Hippocampal formation (tissue), 2 donors: ENCODE data around the gene PPIG.
"Not testable (repeated sequence)": the region's sequence is repeated elsewhere in the genome, so short reads cannot be mapped to it uniquely, and the experiment has no call there.

Experiments used
- DNase-seq, 2 donors: peaks; one replicate each; lab custom pipeline; 2025; lab: John Stamatoyannopoulos, UW

The PPIG gene

DNA sequence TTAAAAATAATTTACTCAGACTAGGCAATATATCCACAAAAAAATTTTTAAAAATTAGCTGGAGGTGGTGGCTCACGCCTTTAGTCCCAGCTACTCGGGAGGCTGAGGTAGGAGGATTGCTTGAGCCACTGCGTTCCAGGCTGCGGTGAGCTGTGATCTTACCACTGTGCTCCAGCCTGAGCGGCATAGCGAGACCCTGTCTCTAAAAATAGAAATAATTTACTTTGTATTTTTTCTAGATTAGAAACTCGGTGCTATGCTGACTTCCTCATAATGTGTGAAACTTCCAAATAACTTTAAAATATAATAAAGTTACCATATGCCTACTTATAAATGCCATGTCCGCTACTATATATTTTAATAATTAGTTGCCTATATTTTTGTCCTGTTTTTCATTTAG, 6.7 kb downstream of the PPIG start:
- DNase-seq = no peak

DNA sequence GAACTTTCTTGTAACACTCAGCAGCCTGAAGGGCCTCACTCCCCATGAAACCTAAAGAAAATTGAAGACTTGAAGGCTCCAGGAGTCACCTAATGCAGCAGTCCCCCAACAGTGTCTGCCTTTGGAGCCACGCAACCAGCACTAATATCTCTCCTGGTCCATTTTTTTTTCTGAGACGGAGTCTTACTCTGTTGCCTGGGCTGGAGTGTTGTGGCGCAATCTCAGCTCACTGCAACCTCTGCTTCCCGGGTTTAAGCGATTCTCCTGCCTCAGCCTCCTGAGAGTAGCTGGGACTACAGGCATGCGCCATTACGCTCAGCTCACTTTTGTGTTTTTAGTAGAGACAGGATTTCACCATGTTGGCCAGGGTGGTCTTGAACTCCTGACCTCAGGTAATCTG, 12.4 kb downstream of the PPIG start:
- DNase-seq = not testable (repeated sequence)

DNA sequence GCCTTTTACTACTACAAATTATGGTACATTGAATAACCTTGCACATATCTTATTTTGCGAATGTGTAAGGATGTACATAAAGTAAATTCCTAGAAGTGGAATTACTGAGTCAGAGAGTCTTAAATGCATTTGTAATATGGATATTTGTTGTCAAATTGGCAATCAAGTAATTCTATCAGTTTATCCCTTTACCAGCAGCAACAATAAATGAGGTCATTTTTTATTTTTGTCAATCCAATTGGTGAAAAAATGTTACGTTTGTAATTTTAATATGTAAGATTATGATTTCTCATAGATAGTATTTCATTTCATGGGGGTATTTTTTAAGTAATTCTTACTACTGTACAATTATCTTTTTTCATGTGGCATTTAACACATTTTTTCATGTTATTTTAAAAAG, 14.8 kb downstream of the PPIG start:
- DNase-seq = no peak

DNA sequence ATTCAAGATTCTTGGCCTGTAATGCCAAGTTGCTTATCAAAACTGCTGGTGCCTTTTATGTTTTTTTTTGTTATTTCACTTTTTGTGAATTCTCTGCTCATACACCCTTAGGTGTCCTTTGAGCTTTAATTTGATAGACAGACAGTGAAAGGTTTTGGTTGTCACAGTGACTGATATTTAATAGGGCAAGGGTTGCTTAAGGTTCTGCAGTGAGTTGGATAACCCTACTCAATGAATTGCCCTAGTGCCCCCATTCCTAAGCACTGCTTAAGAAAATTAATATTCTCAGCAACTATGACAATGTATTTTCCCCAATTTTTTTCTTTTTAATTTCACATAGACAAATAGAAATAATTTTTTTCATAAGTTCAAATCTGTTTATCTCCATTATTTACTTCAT, 15.4 kb downstream of the PPIG start:
- DNase-seq = no peak

DNA sequence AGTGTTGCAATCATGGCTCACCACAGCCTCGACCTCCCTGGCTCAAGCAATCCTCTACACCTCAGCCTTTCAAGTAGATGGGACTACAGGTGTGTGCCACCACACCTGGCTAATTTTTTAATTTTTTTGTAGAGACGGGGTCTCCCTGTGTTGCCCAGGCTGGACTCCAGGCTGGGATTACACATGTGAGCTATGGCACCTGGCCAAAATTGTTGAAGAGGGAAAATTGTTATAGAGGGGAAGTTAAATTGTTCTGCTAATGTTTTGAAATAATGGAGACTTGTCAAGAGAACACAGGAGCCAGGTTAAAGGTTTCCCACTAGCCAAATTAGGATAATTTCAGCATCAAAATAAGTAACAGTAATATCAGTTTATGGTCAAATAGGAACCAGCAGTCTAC, 25.1 kb downstream of the PPIG start:
- DNase-seq = no peak

DNA sequence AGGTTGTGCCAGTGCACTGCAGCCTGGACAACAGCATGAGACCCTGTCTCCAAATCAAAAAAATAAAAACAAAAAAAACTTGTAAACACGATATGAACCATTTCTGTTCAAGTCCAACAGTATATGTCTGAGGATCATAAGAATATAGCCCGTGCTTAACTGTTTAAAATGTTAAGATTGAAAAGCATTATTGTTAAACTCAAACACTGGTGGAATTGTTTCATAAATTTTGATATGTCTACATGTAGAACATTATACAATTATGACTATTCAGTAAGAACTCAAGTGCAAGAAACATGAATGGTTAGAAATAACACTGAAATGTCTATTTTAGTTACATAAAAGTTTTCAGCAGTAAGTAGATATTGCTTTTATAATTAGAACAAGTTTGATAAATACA, 29.7 kb downstream of the PPIG start:
- no peak for DNase-seq

DNA sequence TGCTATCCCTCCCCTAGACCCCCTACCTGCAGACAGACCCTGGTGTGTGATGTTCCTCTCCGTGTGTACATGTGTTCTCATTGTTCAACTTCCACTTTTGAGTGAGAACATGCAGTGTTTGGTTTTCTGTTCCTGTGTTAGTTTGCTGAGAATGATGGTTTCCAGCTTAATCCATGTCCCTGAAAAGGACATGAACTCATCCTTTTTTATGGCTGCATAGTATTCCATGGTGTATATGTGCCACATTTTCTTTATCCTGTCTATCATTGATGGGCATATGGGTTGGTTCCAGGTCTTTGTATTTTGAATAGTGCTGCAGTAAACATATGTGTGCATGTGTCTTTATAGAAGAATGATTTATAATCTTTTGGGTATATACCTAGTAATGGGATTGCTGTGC, 31.8 kb downstream of the PPIG start:
- DNase-seq = not testable (repeated sequence)

DNA sequence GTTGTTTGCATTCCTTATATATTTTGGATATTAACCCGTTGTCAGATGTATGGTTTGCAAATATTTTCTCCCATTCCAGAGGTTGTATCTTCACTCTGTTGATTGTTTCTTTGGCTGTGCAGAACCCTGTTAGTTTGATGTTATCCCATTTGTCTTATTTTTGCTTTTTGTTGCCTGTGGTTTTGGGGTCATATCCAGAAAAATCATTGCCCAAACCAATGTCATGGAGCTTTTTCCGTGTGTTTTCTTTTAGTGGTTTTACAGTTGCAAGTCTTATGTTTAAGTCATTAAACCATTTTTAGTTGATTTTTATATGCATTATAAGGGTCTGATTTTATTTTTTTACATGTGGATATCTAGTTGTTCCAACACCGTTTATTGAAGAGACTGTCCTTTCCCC, 35.8 kb downstream of the PPIG start:
- no peak for DNase-seq

DNA sequence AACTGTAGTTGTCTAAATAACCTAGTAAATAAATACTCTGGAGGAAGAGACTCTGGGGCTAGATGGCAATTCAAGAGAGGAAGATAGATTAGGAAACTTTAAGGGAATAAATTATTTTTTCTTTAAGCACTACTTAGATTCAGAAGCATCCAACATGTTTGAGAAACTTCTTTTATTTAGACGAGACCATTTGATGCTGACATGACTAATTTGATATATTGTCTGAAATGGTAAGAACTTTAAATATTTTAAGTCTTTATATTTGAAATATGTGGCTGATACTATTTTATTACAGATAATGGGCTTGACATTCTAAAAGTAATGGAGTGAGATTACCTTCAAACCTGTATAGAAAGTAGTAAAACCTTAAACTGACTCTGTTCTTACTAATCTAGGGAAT, 36.4 kb downstream of the PPIG start:
- DNase-seq = no peak

DNA sequence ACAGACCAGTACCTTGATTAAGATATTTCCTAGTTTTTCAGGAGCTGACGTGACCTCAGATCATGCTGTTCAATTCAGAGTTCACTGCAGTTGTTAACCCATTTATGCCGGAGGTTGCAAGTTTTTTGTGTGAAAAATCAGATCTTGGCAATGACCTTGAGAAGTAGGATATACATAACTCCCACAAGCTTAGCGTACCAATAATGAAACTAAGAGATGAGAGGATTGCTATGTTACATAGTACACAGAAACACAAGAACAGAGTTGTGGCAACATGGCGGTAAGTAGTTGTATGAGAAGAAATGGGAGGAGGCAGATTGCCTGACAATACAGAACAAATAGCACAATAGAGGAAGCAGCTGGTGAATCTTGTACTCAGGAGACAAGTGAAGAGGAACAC, 39.1 kb downstream of the PPIG start:
- no peak for DNase-seq

DNA sequence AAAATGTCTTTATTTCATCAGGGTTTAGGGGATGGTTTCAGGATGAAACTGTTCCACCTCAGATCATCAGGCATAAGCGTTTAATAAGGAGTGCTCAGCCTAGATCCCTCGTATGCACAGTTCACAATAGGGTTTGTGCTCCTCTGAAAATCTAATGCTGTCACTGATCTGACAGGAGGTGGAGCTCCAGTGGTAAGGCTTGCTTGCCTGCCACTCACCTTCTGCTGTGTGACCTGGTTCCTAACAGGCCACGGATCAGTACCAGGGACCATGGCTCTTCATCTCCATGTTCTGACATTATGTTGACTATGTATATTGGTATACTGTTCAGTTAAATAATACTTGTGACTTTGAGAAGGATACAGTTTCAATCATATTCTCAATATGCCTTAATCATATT, 41.6 kb downstream of the PPIG start:
- no peak for DNase-seq

DNA sequence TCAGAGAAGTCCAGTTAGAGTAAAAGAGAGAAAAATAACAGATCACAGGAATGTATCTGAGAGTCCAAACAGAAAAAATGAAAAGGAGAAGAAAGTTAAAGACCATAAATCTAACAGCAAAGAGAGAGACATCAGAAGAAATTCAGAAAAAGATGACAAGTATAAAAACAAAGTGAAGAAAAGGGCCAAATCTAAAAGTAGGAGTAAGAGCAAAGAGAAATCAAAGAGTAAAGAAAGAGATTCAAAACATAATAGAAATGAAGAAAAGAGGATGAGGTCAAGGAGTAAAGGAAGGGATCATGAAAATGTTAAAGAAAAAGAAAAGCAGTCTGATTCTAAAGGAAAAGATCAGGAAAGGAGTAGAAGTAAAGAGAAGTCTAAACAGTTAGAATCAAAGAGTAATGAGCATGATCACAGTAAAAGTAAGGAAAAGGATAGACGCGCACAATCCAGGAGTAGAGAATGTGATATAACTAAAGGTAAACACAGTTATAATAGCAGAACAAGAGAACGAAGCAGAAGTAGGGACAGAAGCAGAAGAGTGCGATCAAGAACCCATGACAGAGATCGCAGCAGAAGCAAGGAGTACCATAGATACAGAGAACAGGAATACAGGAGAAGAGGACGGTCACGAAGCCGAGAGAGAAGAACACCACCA, 52.4 kb downstream of the PPIG start:
- no peak for DNase-seq

DNA sequence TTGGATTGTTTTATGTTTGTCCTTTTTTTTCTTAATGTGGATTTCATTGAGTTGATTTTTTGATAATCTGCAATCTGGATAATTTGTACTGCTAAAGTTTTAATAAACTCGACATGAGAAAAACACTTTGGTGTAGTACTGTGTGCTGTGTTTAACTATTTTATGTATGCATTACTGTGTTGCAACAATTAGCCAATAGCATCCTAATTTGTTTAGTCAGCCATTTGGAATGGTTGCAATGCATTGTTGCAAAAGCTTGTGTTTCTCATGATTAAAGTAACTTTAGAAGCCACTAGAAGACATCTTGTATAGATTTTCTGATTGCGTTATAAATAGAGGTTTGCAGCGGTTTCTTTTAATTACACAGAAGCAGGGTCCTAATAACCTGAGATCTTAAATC, 53.5 kb downstream of the PPIG start:
- DNase-seq = no peak

DNA sequence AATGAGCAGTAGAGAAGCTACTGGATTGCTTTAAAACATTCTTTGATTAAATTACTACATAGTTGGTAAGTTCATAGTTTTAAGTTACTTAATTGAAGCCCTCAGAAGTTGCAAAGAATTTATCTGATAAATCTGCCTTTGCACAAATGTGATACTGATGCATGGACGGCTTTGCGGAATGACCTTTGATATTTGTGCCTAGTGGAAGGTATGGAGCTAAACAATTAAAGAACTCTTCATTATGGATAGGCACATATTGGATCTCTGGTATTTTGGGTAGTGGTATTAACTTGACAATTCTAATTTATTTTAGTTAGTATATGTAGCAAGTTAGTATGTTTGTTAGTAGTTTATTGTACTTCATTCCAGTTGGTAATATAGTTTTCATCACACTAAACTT, 56.0 kb downstream of the PPIG start:
- no peak for DNase-seq

DNA sequence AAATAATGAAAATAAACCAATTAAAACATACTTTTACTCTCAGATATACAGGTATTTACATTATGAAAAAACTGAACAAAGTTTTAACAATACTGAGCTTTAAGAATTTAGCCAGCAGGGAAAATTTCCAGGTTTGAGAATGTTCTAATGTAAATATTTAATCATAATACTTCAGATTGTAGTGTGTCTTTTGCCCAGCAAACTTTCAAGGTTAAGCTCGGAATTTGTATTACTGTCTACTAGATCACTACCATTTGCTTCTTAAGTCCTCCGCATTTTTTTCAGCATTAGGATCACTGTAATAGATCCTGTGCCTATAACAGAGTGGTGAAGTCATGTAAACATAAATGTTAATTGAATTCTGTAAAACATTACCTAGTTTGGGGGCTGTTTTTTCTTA, 57.3 kb downstream of the PPIG start:
- no peak for DNase-seq

DNA sequence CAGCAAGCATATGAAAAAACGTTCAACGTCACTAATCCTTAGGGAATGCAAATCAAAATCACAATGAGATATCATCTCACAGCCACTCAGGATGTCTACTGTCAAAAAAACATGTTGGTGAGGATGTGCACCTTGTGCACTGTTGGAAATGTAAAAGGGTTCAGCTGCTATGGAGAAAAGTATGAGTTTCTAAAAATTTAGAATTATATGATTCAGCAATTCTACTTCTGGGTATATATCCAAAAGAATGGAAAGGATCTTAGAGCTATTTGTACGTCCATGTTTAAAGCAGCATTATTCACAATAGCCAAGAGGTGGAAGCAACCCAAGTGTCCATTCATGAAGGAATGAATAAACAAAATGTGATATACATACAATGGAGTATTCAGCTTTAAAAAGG, 60.0 kb downstream of the PPIG start:
- DNase-seq = no peak

DNA sequence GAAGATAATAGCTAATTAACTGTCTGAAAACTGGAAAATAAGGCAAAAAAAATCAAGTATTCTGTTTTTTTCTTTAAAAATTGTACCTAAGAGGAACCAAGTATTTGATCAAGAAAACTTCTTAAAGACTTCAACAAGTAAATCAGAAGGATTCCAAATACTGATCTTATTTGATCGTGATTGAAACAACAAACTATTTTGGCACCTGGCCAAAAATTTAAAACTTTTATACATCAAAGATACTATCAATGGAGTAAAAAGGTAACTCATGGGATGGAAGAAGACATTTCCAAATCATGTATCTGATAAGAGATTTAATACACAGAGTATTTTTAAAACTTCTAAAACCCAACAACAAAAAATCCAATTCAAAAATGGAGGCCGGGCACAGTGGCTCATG, 63.3 kb downstream of the PPIG start:
- DNase-seq = no peak

DNA sequence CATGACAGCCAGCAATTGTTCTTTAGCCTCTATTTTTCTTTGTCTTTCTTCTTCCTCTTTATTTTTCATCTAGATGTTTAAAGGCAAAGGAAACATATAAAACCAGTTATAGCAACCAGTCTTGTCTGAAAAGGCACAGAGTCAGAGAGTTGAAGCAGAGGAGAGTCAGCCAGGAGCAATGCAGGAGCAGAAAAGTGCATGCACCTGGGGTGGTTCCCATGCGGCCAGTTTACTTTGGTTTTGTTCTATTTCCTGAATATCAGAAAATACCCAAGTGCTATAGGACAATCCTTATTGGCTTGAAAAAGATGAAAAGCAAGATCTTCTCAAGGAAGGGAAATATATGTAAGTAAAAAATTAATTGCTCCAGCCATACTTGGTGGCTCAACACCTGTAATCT, 65.1 kb downstream of the PPIG start:
- no peak for DNase-seq

DNA sequence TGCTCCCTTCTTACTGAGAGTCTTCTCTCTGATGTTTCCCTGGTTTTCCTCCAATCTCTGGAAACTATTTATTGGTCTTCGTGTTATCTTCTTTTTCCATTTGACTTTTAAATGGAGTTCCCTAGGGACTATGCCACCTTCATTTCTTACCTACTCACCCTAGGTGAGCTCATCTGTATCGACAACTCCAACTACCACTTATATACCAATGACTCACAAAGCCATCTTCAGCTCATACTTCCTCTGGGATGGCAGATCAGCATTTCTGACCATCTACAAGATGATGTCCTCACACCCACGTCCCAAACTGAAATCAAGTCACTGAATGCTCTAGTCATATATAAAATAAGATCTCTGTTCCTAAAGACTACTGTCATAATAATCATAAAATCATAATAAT, 69.5 kb downstream of the PPIG start:
- DNase-seq = no peak

DNA sequence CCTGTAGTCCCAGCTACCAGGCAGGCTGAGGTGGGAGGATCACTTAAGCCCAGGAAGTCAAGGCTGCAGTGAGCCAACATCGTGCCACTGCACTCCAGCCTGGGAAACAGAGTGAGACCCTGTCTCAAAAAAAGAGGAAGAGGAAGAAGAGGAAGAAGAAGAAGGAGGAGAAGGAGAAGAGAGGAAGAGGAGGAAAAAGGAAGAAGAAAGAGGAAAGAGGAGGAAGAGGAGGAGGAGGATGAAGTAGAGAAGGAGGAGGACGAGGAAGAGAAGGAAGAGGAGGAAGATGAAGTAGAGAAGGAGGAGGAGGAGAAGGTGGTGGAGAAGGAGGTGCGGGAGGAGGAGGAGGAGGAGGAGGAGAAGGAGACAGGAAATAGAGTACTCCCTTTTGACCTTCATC, 72.0 kb downstream of the PPIG start:
- DNase-seq = no peak

DNA sequence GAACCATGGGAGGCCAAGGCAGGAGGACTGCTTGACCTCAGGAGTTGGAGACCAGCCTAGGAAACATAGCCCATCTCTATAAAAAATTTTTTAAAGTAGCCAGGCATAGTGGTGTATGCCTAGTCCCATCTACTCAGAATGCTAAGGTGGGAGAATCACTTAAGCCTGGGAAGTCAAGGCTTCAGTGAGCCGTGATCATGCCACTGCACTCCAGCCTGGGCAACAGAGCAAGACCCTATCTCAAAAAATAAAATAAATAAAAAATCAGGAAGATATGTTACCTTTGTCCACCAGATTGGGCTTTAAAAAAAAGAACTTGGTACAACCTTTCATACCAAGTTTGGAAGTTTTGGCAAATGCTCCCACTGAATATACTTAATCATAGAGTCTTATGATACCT, 74.7 kb downstream of the PPIG start:
- DNase-seq = no peak

DNA sequence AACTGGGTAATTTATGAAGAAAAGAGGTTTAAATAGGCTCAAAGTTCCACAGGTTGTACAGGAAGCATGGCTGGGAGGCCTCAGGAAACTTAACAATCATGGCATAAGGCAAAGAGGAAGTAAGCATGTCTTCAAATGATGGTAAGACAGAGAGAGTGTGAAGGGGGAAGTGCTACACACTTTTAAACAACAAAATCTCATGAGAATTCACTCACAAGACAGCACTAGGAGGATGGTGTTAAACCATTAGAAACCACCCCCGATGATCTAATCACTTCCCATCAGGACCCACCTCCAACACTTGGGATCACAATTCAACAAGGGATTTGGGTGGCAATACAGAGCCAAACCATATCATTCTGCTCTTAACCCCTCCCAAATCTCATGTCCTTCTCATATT, 75.2 kb downstream of the PPIG start:
- no peak for DNase-seq

DNA sequence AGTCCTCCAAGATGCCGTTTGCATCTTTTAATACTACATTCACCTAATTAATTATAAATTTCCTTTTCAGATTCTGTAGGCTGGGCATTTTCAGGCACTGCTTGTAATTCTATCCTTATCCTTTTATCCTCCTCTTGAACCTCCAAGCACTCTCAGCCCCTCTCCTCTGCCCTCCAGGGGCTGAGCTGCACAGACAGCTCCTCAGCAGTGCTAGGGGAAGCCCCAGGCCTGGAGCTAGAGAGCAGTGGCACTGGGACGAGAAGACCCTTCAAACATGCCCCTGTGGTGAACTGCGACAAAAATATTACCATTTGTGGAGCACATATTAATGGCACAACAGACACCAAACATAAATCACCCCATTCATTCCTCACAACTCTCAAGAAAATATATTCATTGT, 77.1 kb downstream of the PPIG start:
- DNase-seq = no peak

DNA sequence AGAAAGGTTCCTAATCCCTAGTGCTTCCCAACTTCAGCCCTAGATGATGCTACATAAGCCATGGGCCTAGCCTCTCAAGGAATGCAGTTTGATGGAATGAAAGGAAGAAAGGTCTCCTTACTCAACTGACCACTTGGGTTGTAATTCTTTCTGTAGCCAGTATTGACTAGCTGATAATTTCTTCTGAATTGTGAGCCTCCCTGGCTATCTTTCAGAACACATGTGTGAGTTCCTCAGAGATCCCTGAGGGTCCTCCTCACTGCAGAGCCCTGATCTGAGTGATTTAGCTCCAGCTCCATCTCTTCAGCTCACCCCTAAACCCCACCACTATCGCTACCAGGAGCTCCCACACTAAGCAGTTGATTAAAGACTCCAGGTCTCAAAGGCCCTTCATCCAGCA, 78.6 kb downstream of the PPIG start:
- DNase-seq = no peak

DNA sequence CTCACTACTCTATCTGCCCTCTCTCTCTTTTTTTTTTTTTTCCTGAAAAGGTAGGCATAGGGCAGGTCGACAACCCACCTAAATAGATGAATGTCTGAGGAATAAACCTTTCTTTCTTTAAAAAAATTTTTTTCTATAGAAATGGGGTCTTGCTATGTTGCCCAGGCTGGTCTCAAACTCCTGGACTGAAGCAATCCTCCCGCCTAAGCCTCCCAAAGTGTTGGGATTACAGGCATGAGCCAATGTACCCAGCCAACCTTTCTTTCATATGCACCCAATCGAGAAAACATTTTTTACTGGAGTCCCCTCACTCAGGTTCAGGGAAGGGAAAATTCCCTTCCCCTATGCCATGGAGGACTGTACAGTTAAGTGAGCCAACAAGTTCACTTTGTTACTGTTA, 79.1 kb downstream of the PPIG start:
- DNase-seq = no peak
